Fibroblast of lung (primary cell): ENCODE data around the gene MBNL2. TPM values are rescaled to one million over a fixed set of nuclear protein-coding genes. Genes with fewer than 3 reads are reported as not detected.

ENCODE experiments used
- DNase-seq, 2 donors: peaks; one replicate each; pipeline versions ENCODE4 v3.0.0 to v3.0.0-alpha.2; 2010; ENCODE audit warnings: low read depth in 2 of 2
- H2AFZ ChIP-seq: 2 replicates; pipeline ENCODE4 v1.5.1; 2012; ENCODE audit warnings: low read length, control low read depth, inconsistent platforms
- H3K27ac ChIP-seq: 2 replicates; pipeline ENCODE4 v1.5.1; 2011; ENCODE audit warnings: low read length, control low read depth; ENCODE audit not compliant: insufficient read depth
- H3K27me3 ChIP-seq: 2 replicates; pipeline ENCODE4 v1.5.1; 2011; ENCODE audit warnings: mild to moderate bottlenecking, low read length; ENCODE audit not compliant: control insufficient read depth, insufficient read depth
- H3K36me3 ChIP-seq: 2 replicates; pipeline ENCODE4 v1.5.1; 2011; ENCODE audit warnings: low read length; ENCODE audit not compliant: control insufficient read depth, insufficient read depth
- H3K4me1 ChIP-seq: 2 replicates; pipeline ENCODE4 v1.5.1; 2011; ENCODE audit warnings: low read length; ENCODE audit not compliant: control insufficient read depth, insufficient read depth; ENCODE audit errors: extremely low read depth
- H3K4me2 ChIP-seq: 2 replicates; pipeline ENCODE4 v1.5.1; 2011; ENCODE audit warnings: low read length, control low read depth; ENCODE audit not compliant: insufficient read depth; ENCODE audit errors: extremely low read depth
- H3K4me3 ChIP-seq, 4 experiments: fragments of 200-600 bp in 1 of 4; sonication (generic) in 1 of 4; replicated peaks in 1 of 4; 2 replicates each; pipeline ENCODE4 v1.5.1; 2011 to 2016; ENCODE audit warnings: low read length in 4 of 4, low read depth in 3 of 4, mild to moderate bottlenecking in 3 of 4, control low read depth in 2 of 4, inconsistent platforms in 1 of 4, mixed read lengths in 1 of 4; ENCODE audit not compliant: insufficient read depth in 1 of 4; ENCODE audit errors: control extremely low read depth in 1 of 4
- H3K79me2 ChIP-seq: 2 replicates; pipeline ENCODE4 v1.5.1; 2012; ENCODE audit warnings: mild to moderate bottlenecking, low read length, inconsistent platforms; ENCODE audit not compliant: control insufficient read depth, insufficient read depth
- H3K9ac ChIP-seq: 2 replicates; pipeline ENCODE4 v1.5.1; 2011; ENCODE audit warnings: mild to moderate bottlenecking, low read length, control low read depth; ENCODE audit not compliant: insufficient read depth
- H3K9me3 ChIP-seq: 2 replicates; pipeline ENCODE4 v1.5.1; 2012; ENCODE audit warnings: low read depth, low read length; ENCODE audit not compliant: control insufficient read depth, insufficient read depth
- H4K20me1 ChIP-seq: 2 replicates; pipeline ENCODE4 v1.5.1; 2011; ENCODE audit warnings: low read length; ENCODE audit not compliant: control insufficient read depth, insufficient read depth; ENCODE audit errors: extremely low read depth
- EZH2 ChIP-seq: IDR thresholded peaks from 2 replicates; pipeline ENCODE4 v1.5.1; 2012; ENCODE audit warnings: low read length, control low read depth, mild to moderate bottlenecking; ENCODE audit errors: missing control alignments
- polyA plus RNA-seq, 2 donors: library from polyadenylated mRNA; depleted of rRNA in 1 of 2; stranded (reverse) in 1 of 2; unstranded in 1 of 2; fragments of >200 nt; gene quantifications; 2 replicates each; pipeline ENCODE4 v1.2.1, GENCODE V29; 2011 to 2012; ENCODE audit warnings: missing spikeins in 1 of 2
- total RNA-seq: library from RNA; depleted of rRNA; stranded (reverse); fragments of >200 nt; gene quantifications from 2 replicates; pipeline ENCODE4 v1.2.1, GENCODE V29; 2014
- TF ChIP-seq, protein P1 (sequence below), 2 donors: IDR thresholded peaks in 1 of 2; conservative IDR thresholded peaks in 1 of 2; 1 replicate in 1 of 2; 2 replicates in 1 of 2; pipeline ENCODE4 v1.5.1; 2011 to 2012; ENCODE audit warnings: low read length in 2 of 2, control low read depth in 1 of 2, inconsistent platforms in 1 of 2, low read depth in 1 of 2, mild to moderate bottlenecking in 1 of 2

The MBNL2 gene
- total and polyA plus RNA-seq, 2 donors (not counting 1 experiment from before 2014, with no cell fraction given), result 48.9 to 61.1 TPM

DNA sequence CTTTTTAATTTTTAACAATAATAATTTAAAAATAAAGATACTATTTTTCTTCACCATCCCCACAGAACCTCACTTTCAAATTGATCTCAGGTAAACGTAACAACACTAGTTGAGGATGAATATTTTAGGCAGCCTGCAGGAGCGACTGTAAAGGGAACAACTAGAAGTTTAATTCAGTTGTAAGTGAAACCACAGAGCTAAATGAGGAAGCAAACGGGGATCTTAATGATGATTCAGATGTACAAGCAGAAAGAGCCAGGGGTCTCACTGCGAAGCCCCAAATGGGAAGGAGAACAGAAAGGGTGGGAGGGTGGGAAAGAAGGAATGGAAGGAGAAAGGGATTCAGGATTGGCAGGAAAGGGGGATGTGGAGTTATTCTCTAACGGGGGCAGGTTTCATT, 157.3 kb downstream of the MBNL2 start:
- Histone ChIP-seq H3K27ac (no peak overlapping the region), H3K9me3 (no peaks in the 10 kb centered on the region), H3K4me2 (no peak overlapping the region), H2AFZ (no peak overlapping the region), H3K4me1 (no peaks in the 10 kb centered on the region), H3K36me3 (peaks cover 9% of the 10 kb centered on the region), H3K27me3 (no peaks in the 10 kb centered on the region), H3K4me3 (no peak overlapping the region), H4K20me1 (no peaks in the 10 kb centered on the region), H3K9ac (no peak overlapping the region), H3K79me2 (no peaks in the 10 kb centered on the region)
- TF ChIP-seq EZH2, result no peak
- TF ChIP-seq, protein P1, sequence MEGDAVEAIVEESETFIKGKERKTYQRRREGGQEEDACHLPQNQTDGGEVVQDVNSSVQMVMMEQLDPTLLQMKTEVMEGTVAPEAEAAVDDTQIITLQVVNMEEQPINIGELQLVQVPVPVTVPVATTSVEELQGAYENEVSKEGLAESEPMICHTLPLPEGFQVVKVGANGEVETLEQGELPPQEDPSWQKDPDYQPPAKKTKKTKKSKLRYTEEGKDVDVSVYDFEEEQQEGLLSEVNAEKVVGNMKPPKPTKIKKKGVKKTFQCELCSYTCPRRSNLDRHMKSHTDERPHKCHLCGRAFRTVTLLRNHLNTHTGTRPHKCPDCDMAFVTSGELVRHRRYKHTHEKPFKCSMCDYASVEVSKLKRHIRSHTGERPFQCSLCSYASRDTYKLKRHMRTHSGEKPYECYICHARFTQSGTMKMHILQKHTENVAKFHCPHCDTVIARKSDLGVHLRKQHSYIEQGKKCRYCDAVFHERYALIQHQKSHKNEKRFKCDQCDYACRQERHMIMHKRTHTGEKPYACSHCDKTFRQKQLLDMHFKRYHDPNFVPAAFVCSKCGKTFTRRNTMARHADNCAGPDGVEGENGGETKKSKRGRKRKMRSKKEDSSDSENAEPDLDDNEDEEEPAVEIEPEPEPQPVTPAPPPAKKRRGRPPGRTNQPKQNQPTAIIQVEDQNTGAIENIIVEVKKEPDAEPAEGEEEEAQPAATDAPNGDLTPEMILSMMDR (conservative IDR thresholded peaks at IDR 0.05 in 1 of 2, IDR thresholded peaks at IDR 0.05 in 1 of 2; ENCODE audit: low read depth in 1 of 2, low read length in 2 of 2), result no peak
- DNase-seq, result no peak

DNA sequence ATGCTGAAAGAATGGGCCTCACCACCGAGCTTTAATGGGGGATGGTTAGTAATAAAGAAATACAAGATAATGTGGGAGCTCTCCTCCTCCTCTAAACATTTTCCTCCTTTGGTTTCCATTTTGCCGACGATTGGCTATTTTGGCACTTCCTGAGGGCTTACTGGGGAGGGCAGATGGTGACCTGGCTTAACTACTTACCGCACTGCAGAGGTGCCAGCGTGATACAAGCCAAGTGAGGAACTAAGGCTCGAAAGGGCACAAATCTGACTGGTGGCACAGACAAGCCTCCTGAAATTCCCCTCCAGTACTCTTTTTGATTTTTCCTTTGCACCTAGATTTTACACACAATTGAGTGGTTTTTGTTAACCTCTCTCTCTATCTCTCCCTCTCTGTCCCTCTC, 158.6 kb downstream of the MBNL2 start:
- H3K27me3 ChIP-seq, result no peaks in the 10 kb centered on the region
- H3K79me2 ChIP-seq, result no peaks in the 10 kb centered on the region
- no peaks in the 10 kb centered on the region for H4K20me1 ChIP-seq
- no peaks in the 10 kb centered on the region for H3K4me1 ChIP-seq
- no peak overlapping the region for H3K4me3 ChIP-seq
- H3K27ac ChIP-seq, result no peak overlapping the region
- H3K9me3 ChIP-seq, result no peaks in the 10 kb centered on the region
- DNase-seq, result no peak
- H3K4me2 ChIP-seq, result no peak overlapping the region
- H3K36me3 ChIP-seq, result peaks cover 2% of the 10 kb centered on the region
- no peak overlapping the region for H3K9ac ChIP-seq
- TF ChIP-seq, protein P1 (conservative IDR thresholded peaks at IDR 0.05 in 1 of 2, IDR thresholded peaks at IDR 0.05 in 1 of 2; ENCODE audit: low read depth in 1 of 2, low read length in 2 of 2), result no peak
- TF ChIP-seq EZH2, result no peak
- H2AFZ ChIP-seq, result no peak overlapping the region

DNA sequence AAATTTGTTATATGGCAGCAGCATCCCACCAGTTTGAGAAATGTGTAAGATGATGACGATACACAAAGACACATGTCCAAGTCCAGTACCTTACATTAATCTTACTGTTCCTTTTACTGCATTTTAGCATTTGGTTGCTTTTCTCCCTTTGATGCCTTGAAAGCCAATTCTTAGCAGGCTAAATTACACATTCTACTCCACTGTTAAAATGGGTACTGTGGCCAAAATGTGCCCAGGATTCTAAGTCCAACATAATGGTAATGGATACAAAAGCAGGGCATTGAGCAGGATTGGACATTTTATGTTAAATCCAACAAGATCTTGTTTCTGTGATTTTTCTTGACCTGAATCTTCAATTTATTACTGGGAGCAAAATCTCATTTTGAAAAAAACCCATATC, 159.1 kb downstream of the MBNL2 start:
- Histone ChIP-seq H3K27me3 (no peaks in the 10 kb centered on the region), H3K9me3 (no peaks in the 10 kb centered on the region), H4K20me1 (no peaks in the 10 kb centered on the region), H2AFZ (no peak overlapping the region), H3K36me3 (peaks cover 2% of the 10 kb centered on the region), H3K4me2 (no peak overlapping the region), H3K4me1 (no peaks in the 10 kb centered on the region), H3K9ac (no peak overlapping the region), H3K79me2 (no peaks in the 10 kb centered on the region), H3K27ac (no peak overlapping the region), H3K4me3 (no peak overlapping the region)
- DNase-seq, result no peak
- TF ChIP-seq, protein P1 (conservative IDR thresholded peaks at IDR 0.05 in 1 of 2, IDR thresholded peaks at IDR 0.05 in 1 of 2; ENCODE audit: low read depth in 1 of 2, low read length in 2 of 2), result no peak
- TF ChIP-seq EZH2, result no peak
